Dermis microvascular lymphatic vessel endothelial cell (primary cell): ENCODE data around the gene RUFY2. TPM values are rescaled to one million over a fixed set of nuclear protein-coding genes. Genes with fewer than 3 reads are reported as not detected.
"Not testable (repeated sequence)": the region's sequence is repeated elsewhere in the genome, so short reads cannot be mapped to it uniquely, and the experiment has no call there.

Experiments
- DNase-seq, 2 donors: peaks; one replicate each; pipeline versions ENCODE4 v3.0.0 to v3.0.0-alpha.2; 2010; ENCODE audit warnings: low read depth in 2 of 2
- total RNA-seq: library from RNA; depleted of rRNA; stranded (reverse); fragments of >200 nt; gene quantifications from 2 replicates; pipeline ENCODE4 v1.2.1, GENCODE V29; 2014

RUFY2 gene, protein sequence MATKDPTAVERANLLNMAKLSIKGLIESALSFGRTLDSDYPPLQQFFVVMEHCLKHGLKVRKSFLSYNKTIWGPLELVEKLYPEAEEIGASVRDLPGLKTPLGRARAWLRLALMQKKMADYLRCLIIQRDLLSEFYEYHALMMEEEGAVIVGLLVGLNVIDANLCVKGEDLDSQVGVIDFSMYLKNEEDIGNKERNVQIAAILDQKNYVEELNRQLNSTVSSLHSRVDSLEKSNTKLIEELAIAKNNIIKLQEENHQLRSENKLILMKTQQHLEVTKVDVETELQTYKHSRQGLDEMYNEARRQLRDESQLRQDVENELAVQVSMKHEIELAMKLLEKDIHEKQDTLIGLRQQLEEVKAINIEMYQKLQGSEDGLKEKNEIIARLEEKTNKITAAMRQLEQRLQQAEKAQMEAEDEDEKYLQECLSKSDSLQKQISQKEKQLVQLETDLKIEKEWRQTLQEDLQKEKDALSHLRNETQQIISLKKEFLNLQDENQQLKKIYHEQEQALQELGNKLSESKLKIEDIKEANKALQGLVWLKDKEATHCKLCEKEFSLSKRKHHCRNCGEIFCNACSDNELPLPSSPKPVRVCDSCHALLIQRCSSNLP
- total RNA-seq: 13.4 and 13.5 TPM in 2 replicates

DNA sequence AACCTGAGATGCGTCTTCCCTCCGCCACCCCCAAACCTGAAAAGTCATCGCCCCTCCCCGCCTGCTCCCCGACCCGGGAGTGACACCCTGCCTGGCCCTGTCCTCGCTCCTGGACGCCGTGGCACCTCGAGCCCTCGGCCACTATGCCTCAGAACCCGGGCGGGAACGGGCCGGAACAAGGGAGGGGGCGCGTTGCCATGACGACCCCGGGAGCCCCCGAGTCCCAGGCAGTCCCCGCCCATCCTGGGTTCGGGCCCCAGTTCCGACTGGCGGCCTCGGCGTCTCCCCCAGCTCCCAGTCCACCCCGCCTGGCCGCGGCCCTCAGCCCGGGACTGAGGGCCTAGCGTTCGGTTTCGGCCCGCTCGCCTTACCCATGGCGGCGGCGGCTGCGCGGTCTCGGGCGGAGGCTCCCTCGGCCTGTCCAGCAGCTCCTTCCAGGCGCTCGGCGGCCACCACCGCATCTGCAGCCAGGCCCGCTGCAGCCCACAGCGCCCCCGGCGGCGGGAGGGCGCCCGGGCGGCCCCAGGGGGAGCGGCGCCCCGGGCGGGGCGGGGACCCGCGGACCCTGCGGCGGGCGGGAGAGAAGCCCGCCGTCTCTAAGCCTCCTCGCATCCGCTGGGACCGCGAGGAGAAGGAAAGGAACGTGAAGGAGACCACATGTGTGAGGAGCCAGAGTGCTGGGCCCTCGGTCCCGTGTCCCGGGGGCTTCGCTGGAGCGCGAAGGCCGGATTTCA, at the start of gene RUFY2:
Gene RUFY2 (minus strand): TSS at position 463 of the 734 bp plus-strand sequence. CDS start 88 bp downstream, at position 375.
- peak in 1 of 2 donors; percentile 79 for DNase-seq

DNA sequence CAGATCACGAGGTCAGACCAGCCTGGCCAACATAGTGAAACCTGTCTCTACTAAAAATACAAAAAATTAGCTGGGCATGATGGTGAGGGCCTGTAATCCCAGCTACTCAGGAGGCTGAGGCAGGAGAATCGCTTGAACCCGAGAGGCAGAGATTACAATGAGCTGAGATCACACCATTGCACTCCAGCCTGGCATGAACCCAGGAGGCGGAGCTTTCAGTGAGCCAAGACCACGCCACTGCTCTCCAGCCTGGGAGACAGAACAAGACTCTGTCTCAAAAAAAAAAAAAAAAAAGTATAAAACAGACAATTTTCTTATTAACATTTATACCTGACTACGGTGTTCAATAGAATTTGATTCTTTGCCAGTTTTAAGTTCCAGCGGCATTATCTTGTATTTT, 42.6 kb upstream of the RUFY2 start:
- DNase-seq: not testable (repeated sequence)

DNA sequence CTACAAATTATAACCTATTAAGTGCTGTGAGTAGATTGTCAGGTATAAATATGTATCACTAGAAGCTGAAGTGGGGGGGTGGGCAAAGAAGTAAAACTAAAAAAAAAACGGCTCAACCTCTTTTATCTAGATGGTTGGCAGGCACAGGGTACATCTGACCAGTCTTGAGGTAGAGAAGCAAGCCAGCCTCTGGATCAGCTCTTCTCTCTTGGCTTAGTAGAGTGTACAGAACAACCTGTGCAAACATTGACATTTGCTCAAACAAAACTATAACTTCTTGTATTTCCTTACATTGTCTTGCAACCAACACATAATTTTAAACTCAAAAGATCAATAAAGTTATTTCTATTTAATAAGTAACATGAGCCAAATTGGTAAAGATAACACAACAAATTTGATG, 39.1 kb upstream of the RUFY2 start:
- no peak for DNase-seq

- DNase-seq: no peak
These were observed 35.9 kb upstream of the RUFY2 start for GRCh38 chr10:68442971-68443370.

GRCh38 chr10:68440898-68441297, 33.8 kb upstream of the RUFY2 start:
- no peak for DNase-seq

GRCh38 chr10:68435803-68436202, 28.7 kb upstream of the RUFY2 start:
- no peak for DNase-seq

- no peak for DNase-seq
These were observed 27.6 kb upstream of the RUFY2 start for GRCh38 chr10:68434657-68435056.

- DNase-seq: peak; percentile 38 to 66
These were observed 21.5 kb upstream of the RUFY2 start for GRCh38 chr10:68428396-68429104.

GRCh38 chr10:68424454-68425014, 17.5 kb upstream of the RUFY2 start:
- DNase-seq: no peak

GRCh38 chr10:68423522-68423921, 16.4 kb upstream of the RUFY2 start:
- DNase-seq: no peak

GRCh38 chr10:68419376-68419775, 12.3 kb upstream of the RUFY2 start:
- DNase-seq: no peak

DNA sequence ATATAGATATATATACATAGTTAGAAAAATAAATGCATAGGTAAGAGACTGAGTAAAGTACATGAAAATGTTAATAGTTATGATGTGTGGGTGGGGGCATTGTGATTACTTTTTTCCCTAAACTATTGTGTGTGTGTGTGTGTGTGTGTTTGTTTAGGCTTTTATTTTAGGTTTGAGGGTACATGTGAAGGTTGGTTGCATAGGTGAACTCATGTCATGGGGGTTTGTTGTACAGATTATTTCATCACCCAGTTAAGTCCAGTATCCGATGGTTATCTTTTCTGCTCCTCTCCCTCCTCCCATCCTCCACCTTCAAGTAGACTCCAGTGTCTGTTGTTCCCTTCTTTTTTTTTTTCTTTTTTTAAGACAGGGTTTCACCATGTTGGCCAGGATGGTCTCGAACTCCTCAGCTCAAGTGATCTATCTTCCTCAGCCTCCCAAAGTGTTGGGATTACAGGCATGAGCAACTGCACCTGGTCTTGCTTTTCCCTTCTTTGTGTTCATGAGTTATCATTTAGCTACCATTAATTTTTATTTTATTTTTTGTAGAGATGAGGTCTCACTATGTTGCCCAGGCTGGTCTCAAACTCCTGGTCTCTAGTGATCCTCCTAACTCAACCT, 1.9 kb upstream of the RUFY2 start:
- DNase-seq: no peak

- peak; percentile 44 to 78 for DNase-seq
These were observed 814 bp downstream of the RUFY2 start for GRCh38 chr10:68406111-68406814.

DNA sequence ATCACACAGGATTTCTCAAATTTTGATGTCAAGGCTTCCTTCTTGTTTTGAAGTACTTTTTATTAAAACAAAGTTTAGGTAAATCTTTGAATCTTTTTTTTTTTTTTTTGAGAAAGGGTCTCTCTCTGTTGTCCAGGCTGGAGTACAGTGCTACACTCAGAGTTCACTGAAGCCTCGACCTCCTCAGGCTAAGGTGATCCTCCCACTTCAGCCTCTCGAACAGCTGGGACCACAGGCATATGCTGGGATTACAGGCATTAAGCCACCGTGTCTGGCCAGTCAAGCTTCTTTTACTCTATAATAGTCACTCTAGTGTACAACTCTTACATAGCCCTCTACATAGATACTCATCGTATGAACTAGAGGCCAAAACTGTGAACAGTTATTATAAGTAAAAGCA, 3.4 kb downstream of the RUFY2 start:
- DNase-seq: no peak

DNA sequence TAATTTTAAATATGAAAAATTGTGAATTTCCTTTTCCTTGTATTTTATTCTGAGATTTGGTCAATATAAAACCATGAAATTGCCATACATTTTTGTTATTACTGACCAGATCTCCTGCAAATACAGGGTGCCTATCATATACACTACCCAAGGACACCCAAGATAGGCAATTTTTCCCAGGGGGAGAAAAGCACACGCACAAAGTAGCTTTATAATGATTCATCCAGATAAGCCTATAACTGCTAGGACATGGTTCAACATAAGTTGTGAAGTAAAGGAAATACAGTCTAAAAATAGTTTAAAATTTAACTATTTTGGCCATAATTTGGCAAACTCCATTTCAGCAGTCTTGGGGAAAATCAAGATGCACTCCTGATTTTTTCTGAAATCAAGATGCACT, 4.8 kb downstream of the RUFY2 start:
- no peak for DNase-seq

GRCh38 chr10:68397005-68397404, 10.1 kb downstream of the RUFY2 start:
- no peak for DNase-seq

DNA sequence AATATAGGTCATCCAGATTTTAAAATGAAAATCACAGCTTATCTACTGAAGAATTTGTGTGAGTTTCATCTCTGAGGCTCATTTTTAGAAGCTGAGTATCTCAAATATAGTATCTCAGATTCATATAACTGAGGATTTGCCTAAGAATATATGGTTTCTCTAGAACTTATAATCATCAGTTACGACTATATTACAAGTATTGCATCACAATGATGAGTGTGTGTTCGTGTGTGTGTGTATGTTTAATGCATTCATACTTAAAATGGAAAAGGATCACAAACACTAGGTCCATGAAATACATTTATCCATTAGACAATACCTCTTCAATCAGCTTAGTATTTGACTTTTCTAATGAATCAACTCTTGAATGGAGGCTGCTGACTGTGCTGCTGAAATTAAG, 21.3 kb downstream of the RUFY2 start:
- DNase-seq: no peak

DNA sequence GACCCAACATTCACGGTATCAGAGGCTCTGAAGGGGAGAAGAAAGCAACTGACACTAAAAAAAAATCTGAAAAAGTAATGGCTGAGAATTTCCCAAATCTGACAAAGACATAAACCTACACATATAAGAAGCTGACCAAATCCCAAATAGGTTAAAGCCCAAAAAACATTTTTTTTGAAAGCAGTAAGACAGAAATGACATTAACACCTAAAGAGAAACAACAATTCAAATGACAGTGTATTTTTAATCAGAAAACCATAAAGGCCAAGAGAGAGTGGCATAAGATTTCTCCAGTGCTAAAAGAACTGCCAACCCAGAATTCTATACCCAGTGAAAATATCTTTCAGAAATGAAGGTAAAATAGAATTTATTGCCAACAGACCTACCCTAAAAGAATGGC, 35.5 kb downstream of the RUFY2 start:
- no peak for DNase-seq

- DNase-seq: no peak
These were observed 40.0 kb downstream of the RUFY2 start for GRCh38 chr10:68367121-68367520.

DNA sequence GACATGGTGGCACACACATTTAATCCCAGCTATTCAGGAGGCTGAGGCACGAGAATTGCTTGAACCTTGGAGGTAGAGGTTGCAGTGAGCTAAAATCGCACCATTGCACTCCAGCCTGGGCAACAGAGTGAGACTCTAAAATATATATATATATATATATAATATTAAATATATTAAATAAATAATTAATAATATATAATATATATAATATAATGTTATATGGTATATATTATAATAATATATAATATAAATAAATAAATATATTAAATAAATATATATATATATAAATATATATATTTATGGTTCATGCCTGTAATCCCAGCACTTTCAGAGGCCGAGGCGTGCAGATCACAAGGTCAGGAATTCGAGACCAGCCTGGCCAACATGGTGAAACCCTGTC, 40.5 kb downstream of the RUFY2 start:
- no peak for DNase-seq
